AG10803 (cell line): ENCODE data around the gene CDK4.

Experiments
- DNase-seq: peaks from one replicate; pipeline ENCODE4 v3.0.0; 2010; ENCODE audit warnings: low read depth
- H3K4me3 ChIP-seq: 2 replicates; pipeline ENCODE4 v1.5.1; 2011; ENCODE audit warnings: mild to moderate bottlenecking, low read length, control low read depth
- TF ChIP-seq, protein P1 (sequence below): conservative IDR thresholded peaks from 2 replicates; pipeline ENCODE4 v1.5.1; 2011; ENCODE audit warnings: mild to moderate bottlenecking, low read length, control low read depth, inconsistent platforms

Gene CDK4

DNA sequence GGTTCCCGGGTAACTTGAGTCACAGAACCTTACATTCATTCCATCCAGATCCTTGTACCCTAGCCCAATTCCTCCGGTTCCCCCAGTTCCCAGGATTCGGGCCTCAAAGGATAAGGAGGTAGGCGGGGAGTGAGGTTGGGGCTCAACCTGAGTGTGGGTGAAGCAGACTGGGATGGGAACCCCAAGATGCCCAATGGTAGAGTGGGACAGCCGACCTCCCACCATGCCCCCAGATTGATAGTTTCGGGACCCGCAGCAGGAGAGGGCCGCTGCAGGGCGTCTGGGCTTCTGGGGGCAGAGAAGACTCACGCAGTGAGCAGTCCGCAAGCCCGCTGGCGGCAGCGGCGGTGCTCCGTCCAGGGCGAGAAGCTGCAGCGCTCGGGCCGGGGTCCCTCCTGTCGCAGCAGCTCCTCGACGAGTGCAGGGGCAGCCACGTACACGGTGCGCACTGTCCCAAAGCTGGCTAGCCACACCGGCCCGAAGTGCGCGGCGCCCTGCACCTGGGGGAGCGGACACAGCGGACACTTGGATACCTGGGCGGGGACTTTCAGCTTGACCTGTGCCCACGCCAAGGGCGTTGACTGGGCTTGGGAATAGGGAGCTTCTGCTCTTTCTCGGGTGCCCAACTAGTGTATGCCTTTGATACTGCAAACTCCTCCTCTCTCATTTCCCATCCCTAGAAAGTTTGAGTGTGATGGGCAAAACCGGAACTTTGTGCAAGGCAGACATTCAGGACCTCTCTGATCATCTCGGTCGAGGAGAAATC is 13.8 kb upstream of the CDK4 start:
- no peak for DNase-seq
- peak overlapping the region; percentile 36 for H3K4me3 ChIP-seq
- TF ChIP-seq, protein P1, sequence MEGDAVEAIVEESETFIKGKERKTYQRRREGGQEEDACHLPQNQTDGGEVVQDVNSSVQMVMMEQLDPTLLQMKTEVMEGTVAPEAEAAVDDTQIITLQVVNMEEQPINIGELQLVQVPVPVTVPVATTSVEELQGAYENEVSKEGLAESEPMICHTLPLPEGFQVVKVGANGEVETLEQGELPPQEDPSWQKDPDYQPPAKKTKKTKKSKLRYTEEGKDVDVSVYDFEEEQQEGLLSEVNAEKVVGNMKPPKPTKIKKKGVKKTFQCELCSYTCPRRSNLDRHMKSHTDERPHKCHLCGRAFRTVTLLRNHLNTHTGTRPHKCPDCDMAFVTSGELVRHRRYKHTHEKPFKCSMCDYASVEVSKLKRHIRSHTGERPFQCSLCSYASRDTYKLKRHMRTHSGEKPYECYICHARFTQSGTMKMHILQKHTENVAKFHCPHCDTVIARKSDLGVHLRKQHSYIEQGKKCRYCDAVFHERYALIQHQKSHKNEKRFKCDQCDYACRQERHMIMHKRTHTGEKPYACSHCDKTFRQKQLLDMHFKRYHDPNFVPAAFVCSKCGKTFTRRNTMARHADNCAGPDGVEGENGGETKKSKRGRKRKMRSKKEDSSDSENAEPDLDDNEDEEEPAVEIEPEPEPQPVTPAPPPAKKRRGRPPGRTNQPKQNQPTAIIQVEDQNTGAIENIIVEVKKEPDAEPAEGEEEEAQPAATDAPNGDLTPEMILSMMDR = no peak

DNA sequence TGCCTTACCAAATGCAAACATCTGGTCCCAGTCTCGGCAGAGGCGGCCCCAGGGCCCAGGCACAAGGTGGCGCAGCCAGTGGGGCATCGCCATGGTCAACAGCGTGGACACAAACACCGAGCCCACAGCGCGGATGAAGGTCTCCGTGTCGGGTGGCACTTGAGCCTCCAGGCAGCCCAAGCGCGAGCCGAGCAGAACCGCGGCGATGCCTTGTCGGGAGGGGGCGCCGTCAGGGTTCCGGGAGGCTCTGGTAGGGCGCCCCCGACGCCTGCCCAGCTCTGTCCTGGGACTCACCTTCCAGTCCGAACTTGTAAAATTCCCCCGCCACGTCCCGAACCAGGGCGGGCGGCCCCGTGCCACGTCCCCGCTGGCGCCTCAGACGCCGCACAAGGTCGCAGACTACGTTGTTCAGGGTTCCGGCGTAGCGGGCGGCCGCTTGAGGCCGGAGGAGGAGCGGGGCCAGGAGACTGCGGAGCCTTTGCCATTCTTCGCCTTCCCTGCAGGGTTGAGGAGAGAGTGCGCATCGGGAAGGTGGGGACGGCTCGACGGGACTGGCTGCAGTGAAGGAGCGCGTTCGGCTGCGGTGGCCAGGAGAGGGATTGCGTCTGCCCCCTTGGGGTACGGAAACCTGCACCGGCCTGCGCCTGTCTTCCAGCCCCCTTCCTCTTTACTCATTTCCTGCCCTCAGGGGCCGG is 13.0 kb upstream of the CDK4 start:
- peak overlapping the region; percentile 33 for H3K4me3 ChIP-seq
- TF ChIP-seq, protein P1 = peak; percentile 33
- no peak for DNase-seq

DNA sequence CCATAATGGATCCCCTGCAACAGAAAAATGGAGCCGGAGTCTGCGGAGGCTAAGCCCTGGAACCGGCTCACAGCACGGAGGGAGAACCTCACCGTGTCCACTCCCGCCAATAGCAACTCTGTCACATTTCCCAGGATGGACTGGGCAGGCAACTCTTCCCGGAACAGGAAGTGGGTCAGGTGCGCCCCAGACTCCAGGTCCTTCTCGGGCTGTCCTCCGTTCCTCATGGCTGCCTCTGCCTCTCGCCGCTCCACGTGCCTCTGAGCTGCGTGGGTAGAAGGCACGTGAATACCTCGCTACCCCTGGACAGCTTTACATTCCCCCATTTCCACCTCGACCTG is 12.5 kb upstream of the CDK4 start:
- TF ChIP-seq, protein P1 = no peak
- DNase-seq = no peak
- peak overlapping the region; percentile 33 for H3K4me3 ChIP-seq

GRCh38 chr12:57763881-57764661 is 12.0 kb upstream of the CDK4 start:
- DNase-seq = no peak
- TF ChIP-seq, protein P1 = no peak
- H3K4me3 ChIP-seq = no peak overlapping the region

GRCh38 chr12:57762463-57762862 is 10.4 kb upstream of the CDK4 start:
- no peak for DNase-seq
- TF ChIP-seq, protein P1 = no peak
- H3K4me3 ChIP-seq = no peak overlapping the region

- no peak overlapping the region for H3K4me3 ChIP-seq
- no peak for DNase-seq
- TF ChIP-seq, protein P1 = no peak
Observed at GRCh38 chr12:57761391-57761998, 9.4 kb upstream of the CDK4 start.
